Gastroesophageal sphincter (tissue), 3 donors: Measurements from ENCODE around the gene VLDLR.

Experiments used
- CTCF ChIP-seq, 4 experiments: fragments of 200-600 bp in 2 of 4; fragments of 450-650 bp in 2 of 4; sonication (generic) in 1 of 4; IDR thresholded peaks; one replicate each; pipeline ENCODE4 v1.5.1; 2017 to 2019; ENCODE audit warnings: antibody characterized with exemption in 4 of 4, mild to moderate bottlenecking in 2 of 4, moderate library complexity in 2 of 4
- EP300 ChIP-seq: sonication (generic); formaldehyde crosslinking; IDR thresholded peaks from one replicate; pipeline ENCODE4 v1.6.1; 2017; ENCODE audit warnings: antibody characterized with exemption, mild to moderate bottlenecking
- POLR2A ChIP-seq, 2 donors: fragments of 450-650 bp; IDR thresholded peaks; one replicate each; pipeline ENCODE4 v1.6.1; 2017; ENCODE audit warnings: antibody characterized with exemption in 2 of 2, mild to moderate bottlenecking in 2 of 2, moderate library complexity in 1 of 2
- POLR2AphosphoS5 ChIP-seq: sonication (generic); formaldehyde crosslinking; IDR thresholded peaks from one replicate; pipeline ENCODE4 v1.6.1; 2017; ENCODE audit warnings: antibody characterized with exemption

DNA sequence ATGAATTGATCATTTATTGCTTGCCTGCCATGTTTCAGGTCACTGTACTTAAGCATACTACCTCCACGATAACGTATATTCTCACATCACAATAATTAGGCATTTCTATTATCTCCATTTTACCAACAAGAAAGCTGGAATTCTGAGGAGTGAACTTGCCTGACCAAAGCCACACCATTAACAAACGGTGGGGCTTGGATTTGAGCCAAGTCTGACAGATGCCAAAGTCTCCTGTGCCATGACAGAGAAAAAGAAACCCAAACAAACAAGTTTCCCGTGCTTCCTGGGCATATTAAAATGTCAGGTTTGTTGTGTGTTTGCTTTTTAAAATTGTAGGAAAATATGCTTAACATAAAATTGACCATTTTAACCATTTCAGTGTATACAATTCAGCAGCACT is 54.9 kb downstream of the VLDLR start:
- TF ChIP-seq CTCF (IDR thresholded peaks at IDR 0.05) (no peak), POLR2AphosphoS5 (no peak), EP300 (no peak), POLR2A (IDR thresholded peaks at IDR 0.05) (no peak)
